HG03139 (cell line): ENCODE results near the gene RNU4-1.
"Not testable (repeated sequence)": the region's sequence is repeated elsewhere in the genome, so short reads cannot be mapped to it uniquely, and the experiment has no call there.

Experiments
- ATAC-seq: cut with Tn5 transposase; IDR thresholded peaks from one replicate; pipeline ENCODE4 v1.9.1; 2021; ENCODE audit not compliant: unreplicated experiment

The RNU4-1 gene

GRCh38 chr12:120259418-120260202 is 33.4 kb downstream of the RNU4-1 start:
- no peak for ATAC-seq

- no peak for ATAC-seq
These were observed 34.6 kb downstream of the RNU4-1 start for GRCh38 chr12:120258323-120258896.

- no peak for ATAC-seq
These were observed 35.8 kb downstream of the RNU4-1 start for GRCh38 chr12:120257041-120257821.

- ATAC-seq = no peak
These were observed 38.2 kb downstream of the RNU4-1 start for GRCh38 chr12:120254809-120255208.

GRCh38 chr12:120253313-120253712 is 39.7 kb downstream of the RNU4-1 start:
- ATAC-seq = not testable (repeated sequence)

GRCh38 chr12:120252071-120252906 is 40.7 kb downstream of the RNU4-1 start:
- ATAC-seq = no peak

- not testable (repeated sequence) for ATAC-seq
These were observed 41.5 kb downstream of the RNU4-1 start for GRCh38 chr12:120251364-120252070.

- no peak for ATAC-seq
These were observed 42.9 kb downstream of the RNU4-1 start for GRCh38 chr12:120249875-120250795.

GRCh38 chr12:120249266-120249874 is 43.7 kb downstream of the RNU4-1 start:
- ATAC-seq = no peak

- no peak for ATAC-seq
These were observed 45.4 kb downstream of the RNU4-1 start for GRCh38 chr12:120247621-120248030.

- no peak for ATAC-seq
These were observed 45.9 kb downstream of the RNU4-1 start for GRCh38 chr12:120247183-120247582.

GRCh38 chr12:120246705-120247104 is 46.3 kb downstream of the RNU4-1 start:
- not testable (repeated sequence) for ATAC-seq
